B cell (primary cell): Measurements from ENCODE around the gene PJVK. TPM values are rescaled to one million over a fixed set of nuclear protein-coding genes. Genes with fewer than 3 reads are reported as not detected.

Source experiments
- ATAC-seq: fragments of 200-7000 bp; cut with Tn5 transposase; one replicate; pipeline ENCODE4 v1.10.0; 2021; ENCODE audit warnings: low read depth, mild to moderate bottlenecking, moderate number of reproducible peaks, moderate library complexity
- CTCF ChIA-PET: fragments of 350-600 bp; sonication (Branson Sonifier 250); formaldehyde crosslinking; loops from one replicate; lab custom pipeline; 2021; ENCODE audit warnings: antibody characterized with exemption, inconsistent platforms; lab: Charles Lee
- POLR2A ChIA-PET: fragments of 350-600 bp; sonication (Branson Sonifier 250); formaldehyde crosslinking; loops from one replicate; lab custom pipeline; 2021; ENCODE audit warnings: antibody characterized with exemption; lab: Charles Lee
- DNase-seq: peaks from one replicate; pipeline ENCODE4 v3.0.0; 2013
- H2AFZ ChIP-seq: 2 replicates; pipeline ENCODE4 v1.6.1; 2012; ENCODE audit warnings: mild to moderate bottlenecking, low read depth, low read length; ENCODE audit not compliant: insufficient read depth, poor library complexity, severe bottlenecking
- H3K27ac ChIP-seq, 2 donors: 1 replicate in 1 of 2; 2 replicates in 1 of 2; pipeline ENCODE4 v1.5.1; 2012 to 2013; ENCODE audit warnings: low read length in 2 of 2, mild to moderate bottlenecking in 2 of 2, moderate library complexity in 1 of 2
- H3K27me3 ChIP-seq, 4 experiments: fragments of 200-600 bp in 1 of 4; sonication (generic) in 1 of 4; replicated peaks in 1 of 4; 1 replicate in 2 of 4; 2 replicates in 2 of 4; pipeline versions ENCODE4 v1.6.1 to v1.7.0; 2013 to 2016; ENCODE audit warnings: low read length in 3 of 4, mild to moderate bottlenecking in 2 of 4, mixed read lengths in 1 of 4, moderate library complexity in 1 of 4; ENCODE audit not compliant: insufficient read depth in 4 of 4, control insufficient read depth in 3 of 4; ENCODE audit errors: control extremely low read depth in 1 of 4
- H3K36me3 ChIP-seq, 2 experiments: replicated peaks in 1 of 2; 1 replicate in 1 of 2; 2 replicates in 1 of 2; pipeline versions ENCODE4 v1.6.1 to v1.7.1; 2013; ENCODE audit warnings: low read length in 1 of 2; ENCODE audit not compliant: insufficient read depth in 2 of 2, control insufficient read depth in 1 of 2; ENCODE audit errors: control extremely low read depth in 1 of 2, extremely low read depth in 1 of 2
- H3K4me1 ChIP-seq, 2 donors: fragments of 200-600 bp in 1 of 2; sonication (generic) in 1 of 2; 1 replicate in 1 of 2; 2 replicates in 1 of 2; pipeline versions ENCODE4 v1.5.1 to v1.6.1; 2013 to 2017; ENCODE audit warnings: low read length in 2 of 2; ENCODE audit not compliant: control insufficient read depth in 2 of 2, insufficient read depth in 2 of 2
- H3K4me2 ChIP-seq: replicated peaks from 2 replicates; pipeline ENCODE3; 2012; ENCODE audit warnings: mild to moderate bottlenecking, low read depth, low read length; ENCODE audit not compliant: poor library complexity, severe bottlenecking
- H3K4me3 ChIP-seq, 5 experiments: fragments of 200-600 bp in 1 of 5; sonication (generic) in 1 of 5; 1 replicate in 3 of 5; 2 replicates in 2 of 5; pipeline versions ENCODE4 v1.5.1 to v1.7.0; 2011 to 2016; ENCODE audit warnings: low read length in 4 of 5, mild to moderate bottlenecking in 4 of 5, low read depth in 2 of 5, control low read depth in 1 of 5, moderate library complexity in 1 of 5; ENCODE audit not compliant: insufficient read depth in 1 of 5; ENCODE audit errors: control extremely low read depth in 1 of 5, extremely low read depth in 1 of 5
- H3K79me2 ChIP-seq: fragments of 200-600 bp; sonication (generic); one replicate; pipeline ENCODE4 v1.6.0; 2016; ENCODE audit warnings: low read length; ENCODE audit not compliant: control insufficient read depth, insufficient read depth
- H3K9ac ChIP-seq: fragments of 200-600 bp; sonication (generic); 2 replicates; pipeline ENCODE4 v1.6.1; 2017; ENCODE audit warnings: mild to moderate bottlenecking, low read length, moderate library complexity
- H3K9me3 ChIP-seq, 3 donors: one replicate each; pipeline versions ENCODE4 v1.6.1 to v1.7.1; 2013; ENCODE audit warnings: low read length in 2 of 3; ENCODE audit not compliant: control insufficient read depth in 2 of 3, insufficient read depth in 1 of 3; ENCODE audit errors: control extremely low read depth in 1 of 3
- H4K20me1 ChIP-seq: 2 replicates; pipeline ENCODE4 v1.6.0; 2012; ENCODE audit warnings: mild to moderate bottlenecking, low read length; ENCODE audit not compliant: insufficient read depth, control insufficient read depth, poor library complexity, severe bottlenecking
- H3K27ac Mint-ChIP-seq: one replicate; pipeline ENCODE4 v1.8.0; 2021; ENCODE audit warnings: mixed read lengths
- H3K27me3 Mint-ChIP-seq: one replicate; pipeline ENCODE4 v1.8.0; 2021; ENCODE audit warnings: mixed read lengths
- H3K4me1 Mint-ChIP-seq: one replicate; pipeline ENCODE4 v1.8.0; 2021; ENCODE audit warnings: mixed read lengths
- H3K4me3 Mint-ChIP-seq: one replicate; pipeline ENCODE4 v1.8.0; 2021; ENCODE audit warnings: mixed read lengths
- H3K9me3 Mint-ChIP-seq: one replicate; pipeline ENCODE4 v1.8.0; 2022; ENCODE audit warnings: mixed read lengths; ENCODE audit not compliant: insufficient read depth
- EZH2 ChIP-seq: IDR thresholded peaks from 2 replicates; pipeline ENCODE4 v1.6.1; 2012; ENCODE audit warnings: borderline replicate concordance, low read depth, mild to moderate bottlenecking, moderate library complexity, low read length; ENCODE audit not compliant: insufficient read depth, poor library complexity, severe bottlenecking
- WGBS: methylation state at CpG from one replicate; pipeline ENCODE4 v1.1.5; 2013; ENCODE audit warnings: missing lambda C conversion rate; ENCODE audit not compliant: insufficient coverage; 5-methylcytosine and 5-hydroxymethylcytosine counted together
- intact Hi-C: fragments of 100-400 bp; cut with micrococcal nuclease; formaldehyde crosslinking; loops from one replicate; pipeline ENCODE4 v1.10.0; 2022
- polyA plus RNA-seq: library from polyadenylated mRNA; depleted of rRNA; stranded (reverse); fragments of >200 nt; gene quantifications from 2 replicates; pipeline ENCODE4 v1.2.3, GENCODE V29; 2012
- total RNA-seq, 2 donors: library from RNA; stranded (reverse); fragments of 120-200 nt in 1 of 2; gene quantifications; 1 replicate in 1 of 2; 2 replicates in 1 of 2; pipeline versions ENCODE4 v1.2.3 to v1.2.4, GENCODE V29; 2013 to 2022
- TF ChIP-seq, protein P1 (sequence below): fragments of 200-600 bp; IDR thresholded peaks from one replicate; pipeline ENCODE4 v1.8.0; 2022; ENCODE audit warnings: antibody characterized with exemption, mild to moderate bottlenecking

Gene PJVK
- total and polyA plus RNA-seq, 2 donors (not counting 1 experiment from before 2014, with no cell fraction given), result 2.3 to 7.9 TPM

DNA sequence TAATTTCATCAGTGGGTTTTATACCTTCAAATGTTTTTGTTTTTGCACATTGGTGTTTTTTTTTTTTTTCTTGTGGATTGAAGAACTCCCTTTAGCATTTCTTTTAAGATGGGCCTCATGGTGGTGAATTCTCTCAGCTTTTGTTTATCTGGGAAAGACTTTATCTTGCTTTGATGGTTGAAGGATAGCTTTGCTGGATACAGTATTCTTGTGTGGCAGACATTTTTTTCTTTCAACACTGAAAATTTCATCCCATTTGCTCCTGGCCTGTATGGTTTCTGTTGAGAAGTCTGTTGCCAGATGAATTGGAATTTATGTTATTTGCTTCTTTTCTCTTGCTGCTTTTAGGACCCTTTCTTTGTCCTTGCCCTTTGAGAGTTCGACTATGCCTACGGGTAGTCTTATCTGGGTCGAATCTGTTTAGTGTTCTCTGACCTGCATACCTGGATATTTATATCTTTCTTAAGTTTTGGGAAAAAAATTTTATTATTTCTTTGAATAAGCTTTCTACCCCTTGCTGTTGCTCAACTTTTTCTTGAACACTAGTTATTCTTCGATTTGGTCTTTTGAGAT lies 25.8 kb upstream of the PJVK start:
- ATAC-seq, result no peak
- H3K4me3 Mint-ChIP-seq, result no peak overlapping the region

DNA sequence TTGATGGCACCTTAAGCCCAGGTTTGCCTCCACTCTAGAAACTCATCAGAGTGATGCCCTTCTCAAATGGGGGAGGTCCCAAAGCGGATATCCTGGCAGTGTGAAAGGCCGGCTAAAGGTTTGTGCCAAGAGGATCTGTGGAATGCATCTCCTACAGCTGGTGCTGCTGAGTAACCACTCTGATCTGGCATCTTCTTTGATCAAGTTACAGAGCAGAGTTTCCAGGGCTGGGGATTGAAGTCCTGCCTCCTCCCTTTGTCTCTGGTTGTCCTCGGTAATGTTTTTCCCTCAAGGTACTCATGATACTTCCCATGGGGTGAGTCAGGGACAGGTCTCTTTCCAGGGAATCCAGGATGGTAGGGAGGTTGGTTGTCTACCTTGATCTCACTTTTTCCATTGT lies 24.8 kb upstream of the PJVK start:
- Mint-ChIP-seq H3K27me3 (no peaks in the 10 kb centered on the region), H3K4me3 (no peak overlapping the region)
- H3K36me3 ChIP-seq, result peaks cover 0 to 30% of the 10 kb centered on the region in 2 experiments

More for the DNA sequence above, 25.8 kb upstream of the PJVK start:
- TF ChIP-seq EZH2, result no peak
- TF ChIP-seq, protein P1, sequence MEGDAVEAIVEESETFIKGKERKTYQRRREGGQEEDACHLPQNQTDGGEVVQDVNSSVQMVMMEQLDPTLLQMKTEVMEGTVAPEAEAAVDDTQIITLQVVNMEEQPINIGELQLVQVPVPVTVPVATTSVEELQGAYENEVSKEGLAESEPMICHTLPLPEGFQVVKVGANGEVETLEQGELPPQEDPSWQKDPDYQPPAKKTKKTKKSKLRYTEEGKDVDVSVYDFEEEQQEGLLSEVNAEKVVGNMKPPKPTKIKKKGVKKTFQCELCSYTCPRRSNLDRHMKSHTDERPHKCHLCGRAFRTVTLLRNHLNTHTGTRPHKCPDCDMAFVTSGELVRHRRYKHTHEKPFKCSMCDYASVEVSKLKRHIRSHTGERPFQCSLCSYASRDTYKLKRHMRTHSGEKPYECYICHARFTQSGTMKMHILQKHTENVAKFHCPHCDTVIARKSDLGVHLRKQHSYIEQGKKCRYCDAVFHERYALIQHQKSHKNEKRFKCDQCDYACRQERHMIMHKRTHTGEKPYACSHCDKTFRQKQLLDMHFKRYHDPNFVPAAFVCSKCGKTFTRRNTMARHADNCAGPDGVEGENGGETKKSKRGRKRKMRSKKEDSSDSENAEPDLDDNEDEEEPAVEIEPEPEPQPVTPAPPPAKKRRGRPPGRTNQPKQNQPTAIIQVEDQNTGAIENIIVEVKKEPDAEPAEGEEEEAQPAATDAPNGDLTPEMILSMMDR, result no peak
- ChIA-PET CTCF (interaction anchor here (7.5 kb wide), 1 partner anchor 11 kb away, joined by 37 read pairs; no protein-coding TSS in a partner anchor), POLR2A (no interaction called here)
- Histone ChIP-seq H3K9me3 (peaks cover 2 to 3% (median 2%) of the 10 kb centered on the region in 3 donors), H4K20me1 (no peaks in the 10 kb centered on the region), H3K4me2 (no peak overlapping the region), H3K27ac (no peak overlapping the region), H3K4me1 (no peaks in the 10 kb centered on the region), H2AFZ (no peak overlapping the region), H3K79me2 (no peaks in the 10 kb centered on the region), H3K27me3 (no peaks in the 10 kb centered on the region), H3K9ac (no peak overlapping the region), H3K4me3 (no peak overlapping the region), H3K36me3 (peaks cover 0 to 21% of the 10 kb centered on the region in 2 experiments)
- Mint-ChIP-seq H3K9me3 (peaks cover 8% of the 10 kb centered on the region), H3K27ac (no peak overlapping the region), H3K27me3 (no peaks in the 10 kb centered on the region), H3K4me1 (no peaks in the 10 kb centered on the region)
- DNase-seq, result no peak
- intact Hi-C loops, result no loop called here
- no CpG with 5 or more reads among the region's 4 CpGs for WGBS

More for the DNA sequence above, 24.8 kb upstream of the PJVK start:
- Mint-ChIP-seq H3K9me3 (peaks cover 8% of the 10 kb centered on the region), H3K27ac (no peak overlapping the region), H3K4me1 (no peaks in the 10 kb centered on the region)
- Histone ChIP-seq H3K9me3 (peaks cover 2 to 3% (median 2%) of the 10 kb centered on the region in 3 donors), H3K4me1 (no peaks in the 10 kb centered on the region), H3K27me3 (no peaks in the 10 kb centered on the region), H3K79me2 (no peaks in the 10 kb centered on the region), H3K9ac (no peak overlapping the region), H3K27ac (no peak overlapping the region), H3K4me2 (no peak overlapping the region), H4K20me1 (no peaks in the 10 kb centered on the region), H3K4me3 (no peak overlapping the region), H2AFZ (no peak overlapping the region)
- ATAC-seq, result no peak
- 96% methylated on average over 3 of the region's 3 CpGs for WGBS
- POLR2A ChIA-PET, result no interaction called here
- no peak for DNase-seq
- no peak for TF ChIP-seq EZH2
- TF ChIP-seq, protein P1, result no peak
- CTCF ChIA-PET, result interaction anchor here (7.5 kb wide), 1 partner anchor 12 kb away, joined by 37 read pairs; no protein-coding TSS in a partner anchor
- intact Hi-C loops, result no loop called here
